GM23248 (cell line): ENCODE data around the gene C1orf87. TPM values are rescaled to one million over a fixed set of nuclear protein-coding genes. Genes with fewer than 3 reads are reported as not detected.

Experiments
- DNase-seq: peaks from one replicate; pipeline ENCODE4 v3.0.0-alpha.2; 2015
- H2AFZ ChIP-seq: fragments of 200-600 bp; sonication (generic); 2 replicates; pipeline ENCODE4 v1.6.1; 2016; ENCODE audit warnings: antibody characterized with exemption
- H3F3A ChIP-seq: fragments of 200-600 bp; sonication (generic); 2 replicates; pipeline ENCODE4 v1.6.1; 2016; ENCODE audit warnings: mild to moderate bottlenecking, antibody characterized with exemption, mixed run types; ENCODE audit not compliant: insufficient read depth
- H3K27ac ChIP-seq: fragments of 200-600 bp; sonication (generic); 2 replicates; pipeline ENCODE4 v1.5.1; 2016; ENCODE audit warnings: mild to moderate bottlenecking
- H3K27me3 ChIP-seq: fragments of 200-600 bp; sonication (generic); replicated peaks from 2 replicates; pipeline ENCODE4 v1.6.1; 2016; ENCODE audit warnings: mild to moderate bottlenecking; ENCODE audit not compliant: insufficient read depth
- H3K36me3 ChIP-seq: fragments of 200-600 bp; sonication (generic); 2 replicates; pipeline ENCODE4 v1.6.1; 2016; ENCODE audit warnings: low read depth, mild to moderate bottlenecking
- H3K4me1 ChIP-seq: fragments of 200-600 bp; sonication (generic); 2 replicates; pipeline ENCODE4 v1.6.1; 2016; ENCODE audit warnings: mild to moderate bottlenecking; ENCODE audit not compliant: insufficient read depth
- H3K4me2 ChIP-seq: fragments of 200-600 bp; sonication (generic); one replicate; pipeline ENCODE4 v1.6.1; 2016; ENCODE audit warnings: mild to moderate bottlenecking; ENCODE audit not compliant: unreplicated experiment
- H3K4me3 ChIP-seq: fragments of 200-600 bp; sonication (generic); 2 replicates; pipeline ENCODE4 v1.5.1; 2016; ENCODE audit warnings: mild to moderate bottlenecking
- H3K79me2 ChIP-seq: fragments of 200-600 bp; sonication (generic); 2 replicates; pipeline ENCODE4 v1.6.1; 2016; ENCODE audit warnings: mild to moderate bottlenecking; ENCODE audit not compliant: insufficient read depth
- H3K9ac ChIP-seq: fragments of 200-600 bp; sonication (generic); 2 replicates; pipeline ENCODE4 v1.6.1; 2016; ENCODE audit warnings: mild to moderate bottlenecking
- H3K9me2 ChIP-seq: fragments of 200-600 bp; sonication (generic); 2 replicates; pipeline ENCODE4 v1.6.1; 2016; ENCODE audit warnings: mixed run types, mild to moderate bottlenecking, moderate library complexity; ENCODE audit not compliant: insufficient read depth
- H3K9me3 ChIP-seq: fragments of 200-600 bp; sonication (generic); one replicate; pipeline ENCODE4 v1.6.1; 2017; ENCODE audit warnings: low read depth
- H4K20me1 ChIP-seq: fragments of 200-600 bp; sonication (generic); 2 replicates; pipeline ENCODE4 v1.6.0; 2016; ENCODE audit not compliant: insufficient read depth
- EZH2 ChIP-seq: fragments of 200-600 bp; sonication (generic); IDR thresholded peaks from 2 replicates; pipeline ENCODE4 v1.6.1; 2018; ENCODE audit warnings: antibody characterized with exemption, mild to moderate bottlenecking; ENCODE audit not compliant: insufficient read depth, poor library complexity, severe bottlenecking
- EZH2phosphoT487 ChIP-seq: fragments of 200-600 bp; sonication (generic); IDR thresholded peaks from 2 replicates; pipeline ENCODE4 v1.6.1; 2018; ENCODE audit warnings: antibody characterized with exemption, moderate library complexity, mild to moderate bottlenecking, low read depth; ENCODE audit not compliant: insufficient read depth
- WGBS, 2 experiments: methylation state at CpG; one replicate each; pipeline ENCODE4 v1.1.6; 2015 to 2017; ENCODE audit warnings: low lambda C conversion rate in 2 of 2, low coverage in 1 of 2; ENCODE audit errors: missing lambda C conversion rate in 2 of 2; 5-methylcytosine and 5-hydroxymethylcytosine counted together
- in situ Hi-C: fragments of 300-500 bp; cut with MboI; formaldehyde crosslinking; loops from 2 replicates; pipeline ENCODE4 v1.15.0; 2020
- polyA plus RNA-seq: library from polyadenylated mRNA; unstranded; fragments of >200 nt; fragmentation: Nextera tagmentation; extraction: Ambion mirVana; gene quantifications from 2 replicates; pipeline ENCODE4 v1.2.1, GENCODE V29; 2016
- small RNA-seq: library from RNA; depleted of rRNA; stranded (forward); fragments of <200 nt; gene quantifications from one replicate; pipeline ENCODE3, GENCODE V24; 2014; ENCODE audit warnings: low read depth, low replicate concordance
- total RNA-seq: library from RNA; depleted of rRNA; stranded (reverse); fragments of >200 nt; shearing (Covaris generic); gene quantifications from 2 replicates; pipeline ENCODE4 v1.2.3, GENCODE V29; 2014; rRNA removed

Gene C1orf87
- total and polyA plus RNA-seq, 2 experiments from 2014 or later, result not detected

- in situ Hi-C loops, result loop anchor here (25.0 kb wide), 1 partner anchor 1210 kb away; no protein-coding TSS in a partner anchor
- Histone ChIP-seq H3K27ac (no peak overlapping the region), H2AFZ (no peak overlapping the region), H3K36me3 (no peaks in the 10 kb centered on the region), H3K79me2 (no peaks in the 10 kb centered on the region), H3K4me2 (no peak overlapping the region), H3K27me3 (0 out of 2 replicates have a peak, but pooled peaks cover 9% of the 10 kb centered on the region), H3F3A (no peaks in the 10 kb centered on the region), H3K4me1 (no peaks in the 10 kb centered on the region), H3K9me3 (no peaks in the 10 kb centered on the region), H3K9me2 (no peaks in the 10 kb centered on the region), H3K9ac (no peak overlapping the region), H4K20me1 (no peaks in the 10 kb centered on the region), H3K4me3 (no peak overlapping the region)
- no peak for TF ChIP-seq EZH2phosphoT487
- TF ChIP-seq EZH2, result no peak
- WGBS, 2 experiments, result 1% methylated on average over 6 of the region's 6 CpGs
- peak; percentile 82 for DNase-seq
Measured at GRCh38 chr1:59947047-59947938, 126.3 kb downstream of the C1orf87 start.

GRCh38 chr1:59945790-59946189 is 127.8 kb downstream of the C1orf87 start:
- H3K27ac ChIP-seq, result no peak overlapping the region
- no peak overlapping the region for H3K4me2 ChIP-seq

More at GRCh38 chr1:59945790-59946189, 127.8 kb downstream of the C1orf87 start:
- 0 out of 2 replicates have a peak, but pooled peaks cover 15% of the 10 kb centered on the region for H3K27me3 ChIP-seq
- DNase-seq, result no peak
- no peaks in the 10 kb centered on the region for H4K20me1 ChIP-seq
- H3K9ac ChIP-seq, result no peak overlapping the region
- no peaks in the 10 kb centered on the region for H3K79me2 ChIP-seq
- H3K4me1 ChIP-seq, result no peaks in the 10 kb centered on the region
- H3K4me3 ChIP-seq, result no peak overlapping the region
- WGBS, 2 experiments, result 48 to 50% methylated on average over 1 of the region's 1 CpG
- TF ChIP-seq EZH2 (no peak), EZH2phosphoT487 (no peak)
- H3K9me3 ChIP-seq, result no peaks in the 10 kb centered on the region
- no peaks in the 10 kb centered on the region for H3K36me3 ChIP-seq
- no peaks in the 10 kb centered on the region for H3K9me2 ChIP-seq
- in situ Hi-C loops, result loop anchor here (25.0 kb wide), 1 partner anchor 1208 kb away; no protein-coding TSS in a partner anchor
- H3F3A ChIP-seq, result no peaks in the 10 kb centered on the region
- H2AFZ ChIP-seq, result no peak overlapping the region

Small RNAs within 50 kb of the gene (small RNA-seq; reads per million reads assigned to genes)
- gene RN7SL475P, result not detected

Other genes starting within 250 kb of the C1orf87 start
- gene CYP2J2, start 147.0 kb downstream of the C1orf87 start, total RNA-seq, result not detected in 2 replicates
- not detected in 2 replicates for gene CYP2J2, start 147.0 kb downstream of the C1orf87 start, polyA plus RNA-seq